ENCODE data around the gene HSPA1B.
"Not testable (repeated sequence)": the region's sequence is repeated elsewhere in the genome, so short reads cannot be mapped to it uniquely, and the experiment has no call there.

HSPA1B gene

GRCh38 chr6:31813465-31813849, 14.1 kb upstream of the HSPA1B start:
- no peaks in the 10 kb centered on the region for H3K27me3 ChIP-seq (ENCODE audit: insufficient read depth, poor library complexity, severe bottlenecking)
- no peak for DNase-seq (ENCODE audit: low read depth in 1 of 2, low spot score in 1 of 2)
- no peak overlapping the region for H3K4me3 ChIP-seq (replicated peaks; ENCODE audit: insufficient read depth, low read length)
- TF ChIP-seq POLR2AphosphoS5 (IDR thresholded peaks at IDR 0.05; ENCODE audit: low read depth) (no peak), SPI1 (IDR thresholded peaks at IDR 0.05; ENCODE audit: borderline replicate concordance, low read depth) (no peak), REST (IDR thresholded peaks at IDR 0.05; ENCODE audit: insufficient replicate concordance, low read depth) (no peak), GABPA (IDR thresholded peaks at IDR 0.05; ENCODE audit: low read depth) (no peak)
- TF ChIP-seq, protein P1, sequence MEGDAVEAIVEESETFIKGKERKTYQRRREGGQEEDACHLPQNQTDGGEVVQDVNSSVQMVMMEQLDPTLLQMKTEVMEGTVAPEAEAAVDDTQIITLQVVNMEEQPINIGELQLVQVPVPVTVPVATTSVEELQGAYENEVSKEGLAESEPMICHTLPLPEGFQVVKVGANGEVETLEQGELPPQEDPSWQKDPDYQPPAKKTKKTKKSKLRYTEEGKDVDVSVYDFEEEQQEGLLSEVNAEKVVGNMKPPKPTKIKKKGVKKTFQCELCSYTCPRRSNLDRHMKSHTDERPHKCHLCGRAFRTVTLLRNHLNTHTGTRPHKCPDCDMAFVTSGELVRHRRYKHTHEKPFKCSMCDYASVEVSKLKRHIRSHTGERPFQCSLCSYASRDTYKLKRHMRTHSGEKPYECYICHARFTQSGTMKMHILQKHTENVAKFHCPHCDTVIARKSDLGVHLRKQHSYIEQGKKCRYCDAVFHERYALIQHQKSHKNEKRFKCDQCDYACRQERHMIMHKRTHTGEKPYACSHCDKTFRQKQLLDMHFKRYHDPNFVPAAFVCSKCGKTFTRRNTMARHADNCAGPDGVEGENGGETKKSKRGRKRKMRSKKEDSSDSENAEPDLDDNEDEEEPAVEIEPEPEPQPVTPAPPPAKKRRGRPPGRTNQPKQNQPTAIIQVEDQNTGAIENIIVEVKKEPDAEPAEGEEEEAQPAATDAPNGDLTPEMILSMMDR (IDR thresholded peaks at IDR 0.05; ENCODE audit: insufficient read depth, low read length): no peak
- peak overlapping the region; percentile 6 for H3K27ac ChIP-seq (replicated peaks)

- TF ChIP-seq POLR2AphosphoS5 (IDR thresholded peaks at IDR 0.05; ENCODE audit: low read depth): no peak
- no peak for TF ChIP-seq SPI1 (IDR thresholded peaks at IDR 0.05; ENCODE audit: borderline replicate concordance, low read depth)
- TF ChIP-seq REST (IDR thresholded peaks at IDR 0.05; ENCODE audit: insufficient replicate concordance, low read depth): no peak
- TF ChIP-seq, protein P1 (IDR thresholded peaks at IDR 0.05; ENCODE audit: insufficient read depth, low read length): no peak
- no peak for TF ChIP-seq GABPA (IDR thresholded peaks at IDR 0.05; ENCODE audit: low read depth)
- DNase-seq (ENCODE audit: low read depth in 1 of 2, low spot score in 1 of 2): peak in 1 of 2 experiments; percentile 26
- Histone ChIP-seq H3K27me3 (ENCODE audit: insufficient read depth, poor library complexity, severe bottlenecking) (no peaks in the 10 kb centered on the region), H3K27ac (replicated peaks) (no peak overlapping the region), H3K4me3 (replicated peaks; ENCODE audit: insufficient read depth, low read length) (no peak overlapping the region)
Observed at GRCh38 chr6:31814677-31815024, 12.9 kb upstream of the HSPA1B start.

- H3K27ac ChIP-seq (replicated peaks): no peak within 1 kb of the TSS
Observed at GRCh38 chr6:31815025-31815838, 12.3 kb upstream of the HSPA1B start, which contains the start of the genes HSPA1A and HSPA1L. TSS of gene HSPA1A (plus strand) at chr6:31815543. CDS start at chr6:31815757, 214 bp downstream. TSS of gene HSPA1L (minus strand) at chr6:31815283. CDS start at chr6:31811972, 3,311 bp downstream.

DNA sequence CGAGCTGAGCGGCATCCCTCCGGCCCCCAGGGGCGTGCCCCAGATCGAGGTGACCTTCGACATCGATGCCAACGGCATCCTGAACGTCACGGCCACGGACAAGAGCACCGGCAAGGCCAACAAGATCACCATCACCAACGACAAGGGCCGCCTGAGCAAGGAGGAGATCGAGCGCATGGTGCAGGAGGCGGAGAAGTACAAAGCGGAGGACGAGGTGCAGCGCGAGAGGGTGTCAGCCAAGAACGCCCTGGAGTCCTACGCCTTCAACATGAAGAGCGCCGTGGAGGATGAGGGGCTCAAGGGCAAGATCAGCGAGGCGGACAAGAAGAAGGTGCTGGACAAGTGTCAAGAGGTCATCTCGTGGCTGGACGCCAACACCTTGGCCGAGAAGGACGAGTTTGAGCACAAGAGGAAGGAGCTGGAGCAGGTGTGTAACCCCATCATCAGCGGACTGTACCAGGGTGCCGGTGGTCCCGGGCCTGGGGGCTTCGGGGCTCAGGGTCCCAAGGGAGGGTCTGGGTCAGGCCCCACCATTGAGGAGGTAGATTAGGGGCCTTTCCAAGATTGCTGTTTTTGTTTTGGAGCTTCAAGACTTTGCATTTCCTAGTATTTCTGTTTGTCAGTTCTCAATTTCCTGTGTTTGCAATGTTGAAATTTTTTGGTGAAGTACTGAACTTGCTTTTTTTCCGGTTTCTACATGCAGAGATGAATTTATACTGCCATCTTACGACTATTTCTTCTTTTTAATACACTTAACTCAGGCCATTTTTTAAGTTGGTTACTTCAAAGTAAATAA, 10.2 kb upstream of the HSPA1B start:
- Histone ChIP-seq H3K4me3 (replicated peaks; ENCODE audit: insufficient read depth, low read length) (peak overlapping the region; percentile 32; the same call in 1 of the 2 replicates), H3K27ac (replicated peaks) (peak overlapping the region; percentile 85)
- not testable (repeated sequence) for DNase-seq (ENCODE audit: low read depth in 1 of 2, low spot score in 1 of 2)

More at GRCh38 chr6:31815025-31815838, 12.3 kb upstream of the HSPA1B start, which contains the start of the genes HSPA1A and HSPA1L:
- TF ChIP-seq GABPA (IDR thresholded peaks at IDR 0.05; ENCODE audit: low read depth) (no peak), SPI1 (IDR thresholded peaks at IDR 0.05; ENCODE audit: borderline replicate concordance, low read depth) (no peak)
- TF ChIP-seq, protein P1 (IDR thresholded peaks at IDR 0.05; ENCODE audit: insufficient read depth, low read length): no peak
- no peak for DNase-seq (ENCODE audit: low read depth in 1 of 2, low spot score in 1 of 2)
- H3K4me3 ChIP-seq (replicated peaks; ENCODE audit: insufficient read depth, low read length): no peak within 1 kb of the TSS
- H3K27me3 ChIP-seq (ENCODE audit: insufficient read depth, poor library complexity, severe bottlenecking): no peaks in the 10 kb centered on the region

DNA sequence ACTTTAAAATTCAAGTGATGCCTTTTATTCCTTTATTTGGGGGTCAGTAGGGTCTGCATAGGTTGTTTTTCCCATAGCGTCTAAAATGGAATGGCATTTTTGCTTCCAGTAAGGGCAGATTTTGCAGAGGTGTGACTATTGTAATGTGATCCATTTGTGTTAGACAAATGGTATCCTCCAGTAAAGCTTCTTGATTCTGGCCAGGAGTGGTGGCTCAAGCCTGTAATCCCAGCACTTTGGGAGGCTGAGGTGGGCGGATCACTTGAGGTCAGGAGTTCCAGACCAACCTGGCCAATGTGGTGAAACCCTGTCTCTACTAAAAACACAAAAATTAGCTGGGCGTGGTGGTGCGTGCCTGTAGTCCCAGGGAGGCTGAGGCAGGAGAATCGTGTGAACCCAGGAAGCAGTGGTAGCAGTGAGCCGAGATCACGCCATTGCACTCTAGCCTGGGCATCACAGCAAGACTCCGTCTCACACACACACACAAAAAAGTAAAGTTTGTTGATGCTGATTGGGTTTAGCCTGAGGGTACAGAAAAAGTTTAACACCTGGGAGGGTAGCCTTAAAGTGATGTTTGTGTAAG, 9.5 kb upstream of the HSPA1B start:
- DNase-seq (ENCODE audit: low read depth in 1 of 2, low spot score in 1 of 2); H3K4me3 ChIP-seq (replicated peaks; ENCODE audit: insufficient read depth, low read length); H3K27me3 ChIP-seq (ENCODE audit: insufficient read depth, poor library complexity, severe bottlenecking): not testable (repeated sequence)
- peak overlapping the region; percentile 85 for H3K27ac ChIP-seq (replicated peaks)

More for the DNA sequence above, 10.2 kb upstream of the HSPA1B start:
- H3K27me3 ChIP-seq (ENCODE audit: insufficient read depth, poor library complexity, severe bottlenecking): not testable (repeated sequence)
